ENCODE measurements around the gene PIWIL4. TPM values are rescaled to one million over a fixed set of nuclear protein-coding genes. Genes with fewer than 3 reads are reported as not detected.

Gene PIWIL4
- polyA plus RNA-seq, 1 donor from 2014 or later: 1.3 TPM

- H4K20me1 ChIP-seq (ENCODE audit: insufficient read depth): no peaks in the 10 kb centered on the region
- no peaks in the 10 kb centered on the region for H3K36me3 ChIP-seq (ENCODE audit: insufficient read depth, low read length)
- no peaks in the 10 kb centered on the region for H3K27me3 ChIP-seq (ENCODE audit: insufficient read depth, low read depth, low read length)
- H3K4me2 ChIP-seq (ENCODE audit: low read length): no peak overlapping the region
- H3K9ac ChIP-seq (ENCODE audit: low read length): no peak overlapping the region
- no peaks in the 10 kb centered on the region for H3F3A ChIP-seq (ENCODE audit: insufficient read depth, low read length, poor library complexity, severe bottlenecking)
- H3K9me3 ChIP-seq (ENCODE audit: low read length): no peaks in the 10 kb centered on the region
- no peak overlapping the region for H3K27ac ChIP-seq (ENCODE audit: low read length)
- no peaks in the 10 kb centered on the region for H3K9me2 ChIP-seq (ENCODE audit: insufficient read depth, low read length)
- no peak for TF ChIP-seq SMC3 (conservative IDR thresholded peaks at IDR 0.05; ENCODE audit: poor library complexity)
- no peak for TF ChIP-seq EP300 (conservative IDR thresholded peaks at IDR 0.05; ENCODE audit: poor library complexity, severe bottlenecking)
- TF ChIP-seq RAD21 (conservative IDR thresholded peaks at IDR 0.05): no peak
- TF ChIP-seq MXI1 (conservative IDR thresholded peaks at IDR 0.05; ENCODE audit: poor library complexity, severe bottlenecking): no peak
- TF ChIP-seq POLR2AphosphoS5 (IDR thresholded peaks at IDR 0.05): no peak
- TF ChIP-seq TAF1 (IDR thresholded peaks at IDR 0.05; ENCODE audit: low read depth): no peak
- TF ChIP-seq EZH2 (IDR thresholded peaks at IDR 0.05; ENCODE audit: borderline replicate concordance, insufficient read depth, low read length, poor library complexity, severe bottlenecking): no peak
- TF ChIP-seq REST (IDR thresholded peaks at IDR 0.05; ENCODE audit: borderline replicate concordance): no peak
- no peak for TF ChIP-seq CTCF (IDR thresholded peaks at IDR 0.05; ENCODE audit: poor library complexity, severe bottlenecking)
- H3K4me3 ChIP-seq (ENCODE audit: low read length): no peak overlapping the region
- no peak overlapping the region for H2AFZ ChIP-seq (ENCODE audit: low read depth, low read length)
- H3K79me2 ChIP-seq (replicated peaks; ENCODE audit: insufficient read depth, low read length): no peaks in the 10 kb centered on the region
Measured at GRCh38 chr11:94652735-94653284, 85.6 kb downstream of the PIWIL4 start.

DNA sequence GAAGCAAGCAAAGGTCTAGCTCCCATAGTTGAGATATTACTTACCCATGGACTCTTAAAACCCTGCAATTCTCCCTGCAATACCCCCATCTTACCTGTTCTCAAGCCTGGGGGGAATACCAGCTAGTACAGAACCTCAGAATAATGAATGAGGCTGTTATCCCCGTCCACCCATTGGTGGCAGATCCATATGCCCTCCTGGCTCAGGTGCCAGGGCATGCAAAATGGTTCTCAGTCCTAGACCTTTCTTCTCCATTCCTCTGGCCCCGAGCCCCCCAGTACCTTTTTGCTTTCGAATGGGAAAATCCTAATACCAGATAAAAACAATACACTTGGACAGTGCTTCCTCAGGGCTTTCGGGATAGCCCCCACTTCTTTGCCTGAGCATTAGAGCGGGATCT lies 86.4 kb downstream of the PIWIL4 start:
- no peaks in the 10 kb centered on the region for H3K79me2 ChIP-seq (replicated peaks; ENCODE audit: insufficient read depth, low read length)
- H3K4me2 ChIP-seq (ENCODE audit: low read length): no peak overlapping the region
- H3K36me3 ChIP-seq (ENCODE audit: insufficient read depth, low read length): no peaks in the 10 kb centered on the region
- H3K9me3 ChIP-seq (ENCODE audit: low read length): no peaks in the 10 kb centered on the region
- H3K27ac ChIP-seq (ENCODE audit: low read length): no peak overlapping the region
- H3K9me2 ChIP-seq (ENCODE audit: insufficient read depth, low read length): no peaks in the 10 kb centered on the region
- H3K4me3 ChIP-seq (ENCODE audit: low read length): no peak overlapping the region
- no peak for TF ChIP-seq CTCF (IDR thresholded peaks at IDR 0.05; ENCODE audit: poor library complexity, severe bottlenecking)
- TF ChIP-seq POLR2AphosphoS5 (IDR thresholded peaks at IDR 0.05): no peak
- TF ChIP-seq REST (IDR thresholded peaks at IDR 0.05; ENCODE audit: borderline replicate concordance): no peak
- TF ChIP-seq RAD21 (conservative IDR thresholded peaks at IDR 0.05): no peak
- TF ChIP-seq MXI1 (conservative IDR thresholded peaks at IDR 0.05; ENCODE audit: poor library complexity, severe bottlenecking): no peak
- no peak for TF ChIP-seq EZH2 (IDR thresholded peaks at IDR 0.05; ENCODE audit: borderline replicate concordance, insufficient read depth, low read length, poor library complexity, severe bottlenecking)
- TF ChIP-seq SMC3 (conservative IDR thresholded peaks at IDR 0.05; ENCODE audit: poor library complexity): no peak
- TF ChIP-seq TAF1 (IDR thresholded peaks at IDR 0.05; ENCODE audit: low read depth): no peak
- TF ChIP-seq EP300 (conservative IDR thresholded peaks at IDR 0.05; ENCODE audit: poor library complexity, severe bottlenecking): no peak
- no peaks in the 10 kb centered on the region for H3F3A ChIP-seq (ENCODE audit: insufficient read depth, low read length, poor library complexity, severe bottlenecking)
- H2AFZ ChIP-seq (ENCODE audit: low read depth, low read length): no peak overlapping the region
- no peak overlapping the region for H3K9ac ChIP-seq (ENCODE audit: low read length)
- H3K27me3 ChIP-seq (ENCODE audit: insufficient read depth, low read depth, low read length): no peaks in the 10 kb centered on the region
- no peaks in the 10 kb centered on the region for H4K20me1 ChIP-seq (ENCODE audit: insufficient read depth)
